SKM-1 treated with dmso at 0.1 percent for 144 hours (cell line): Measurements from ENCODE around the gene TM7SF2.
"Not testable (repeated sequence)": the region's sequence is repeated elsewhere in the genome, so short reads cannot be mapped to it uniquely, and the experiment has no call there.

Source experiments
- DNase-seq: peaks from one replicate; lab custom pipeline; 2025; ENCODE audit not compliant: unreplicated experiment; lab: John Stamatoyannopoulos, UW

The TM7SF2 gene

GRCh38 chr11:65128182-65129145, 16.8 kb downstream of the TM7SF2 start:
- DNase-seq, result no peak

GRCh38 chr11:65129649-65130441, 18.2 kb downstream of the TM7SF2 start:
- no peak for DNase-seq

- no peak for DNase-seq
Measured at GRCh38 chr11:65130631-65131416, 19.2 kb downstream of the TM7SF2 start.

GRCh38 chr11:65131417-65131776, 19.7 kb downstream of the TM7SF2 start:
- no peak for DNase-seq

GRCh38 chr11:65131895-65132237, 20.2 kb downstream of the TM7SF2 start:
- DNase-seq, result no peak

- no peak for DNase-seq
Measured at GRCh38 chr11:65132238-65132987, 20.7 kb downstream of the TM7SF2 start.

- DNase-seq, result peak; percentile 54
Measured at GRCh38 chr11:65132988-65133700, 21.5 kb downstream of the TM7SF2 start.

GRCh38 chr11:65133724-65134123, 22.1 kb downstream of the TM7SF2 start:
- DNase-seq, result no peak

- DNase-seq, result peak; percentile 89
Measured at GRCh38 chr11:65134240-65134951, 22.7 kb downstream of the TM7SF2 start, which contains the start of gene SYVN1. SYVN1 (minus strand) TSS chr11:65134519; CDS start chr11:65133601, 918 bp downstream.

- peak; percentile 96 for DNase-seq
Measured at GRCh38 chr11:65134952-65135632, 23.4 kb downstream of the TM7SF2 start.

GRCh38 chr11:65135633-65136145, 24.0 kb downstream of the TM7SF2 start:
- DNase-seq, result no peak

GRCh38 chr11:65136515-65137096, 24.9 kb downstream of the TM7SF2 start:
- no peak for DNase-seq

GRCh38 chr11:65141896-65142494, 30.3 kb downstream of the TM7SF2 start:
- DNase-seq, result no peak

- DNase-seq, result no peak
Measured at GRCh38 chr11:65147352-65148075, 35.8 kb downstream of the TM7SF2 start.

GRCh38 chr11:65148657-65149056, 37.0 kb downstream of the TM7SF2 start:
- no peak for DNase-seq

GRCh38 chr11:65150131-65150508, 38.4 kb downstream of the TM7SF2 start:
- DNase-seq, result not testable (repeated sequence)
